Panc1 (cell line): ENCODE measurements around the gene CANT1. TPM values are rescaled to one million over a fixed set of nuclear protein-coding genes. Genes with fewer than 3 reads are reported as not detected.

Experiments used
- ATAC-seq: fragments of 200-7000 bp; cut with Tn5 transposase; 2 replicates; pipeline ENCODE4 v1.9.1; 2020; ENCODE audit warnings: mild to moderate bottlenecking, moderate library complexity
- BruUV-seq: library from RNA; stranded (reverse); fragments of 400-500 nt; replicated peaks from 2 replicates; lab custom pipeline; 2021; lab: Mats Ljungman, UMichigan
- CTCF ChIA-PET: fragments of 300-600 bp; sonication (Branson Sonifier 250); formaldehyde crosslinking; loops from one replicate; lab custom pipeline; 2022; ENCODE audit warnings: antibody characterized with exemption; lab: Charles Lee
- POLR2A ChIA-PET: fragments of 300-600 bp; sonication (Branson Sonifier 250); formaldehyde crosslinking; loops from one replicate; lab custom pipeline; 2022; ENCODE audit warnings: antibody characterized with exemption; lab: Charles Lee
- DNase-seq: peaks from one replicate; pipeline ENCODE4 v3.0.0-alpha.2; 2010; ENCODE audit warnings: low read depth, low spot score
- H3K27ac ChIP-seq: 2 replicates; pipeline ENCODE4 v1.5.1; 2011; ENCODE audit warnings: mild to moderate bottlenecking, low read length, inconsistent platforms
- H3K27me3 ChIP-seq: fragments of 200-500 bp; sonication (Bioruptor generic); 2 replicates; pipeline ENCODE4 v1.6.0; 2014; ENCODE audit warnings: low read length, inconsistent platforms; ENCODE audit not compliant: control insufficient read depth, insufficient read depth
- H3K36me3 ChIP-seq: fragments of 200-500 bp; sonication (Bioruptor generic); 2 replicates; pipeline ENCODE4 v1.5.1; 2014; ENCODE audit warnings: inconsistent platforms, mild to moderate bottlenecking, low read length, moderate library complexity; ENCODE audit not compliant: control insufficient read depth, insufficient read depth
- H3K4me1 ChIP-seq: 2 replicates; pipeline ENCODE4 v1.5.1; 2011; ENCODE audit warnings: inconsistent platforms, mild to moderate bottlenecking, low read length, moderate library complexity; ENCODE audit not compliant: control insufficient read depth, insufficient read depth
- H3K4me3 ChIP-seq, 2 experiments: 2 replicates each; pipeline ENCODE4 v1.5.1; 2011 to 2012; ENCODE audit warnings: low read depth in 2 of 2, low read length in 2 of 2, mild to moderate bottlenecking in 2 of 2, inconsistent platforms in 1 of 2, moderate library complexity in 1 of 2
- H3K9me3 ChIP-seq: fragments of 200-500 bp; sonication (Bioruptor generic); 2 replicates; pipeline ENCODE4 v1.5.1; 2014; ENCODE audit warnings: low read depth, mild to moderate bottlenecking, inconsistent platforms, low read length, moderate library complexity; ENCODE audit not compliant: control insufficient read depth, insufficient read depth
- CTCF ChIP-seq: fragments of 450-650 bp; IDR thresholded peaks from 2 replicates; pipeline ENCODE4 v1.5.1; 2017; ENCODE audit warnings: mild to moderate bottlenecking
- POLR2AphosphoS5 ChIP-seq: IDR thresholded peaks from 2 replicates; pipeline ENCODE4 v1.6.1; 2012; ENCODE audit warnings: mild to moderate bottlenecking, low read depth, low read length, moderate library complexity
- REST ChIP-seq, 2 experiments: IDR thresholded peaks; 2 replicates each; pipeline ENCODE4 v1.6.1; 2011 to 2012; ENCODE audit warnings: low read depth in 2 of 2, control low read depth in 1 of 2, low read length in 1 of 2, mild to moderate bottlenecking in 1 of 2, moderate library complexity in 1 of 2; ENCODE audit not compliant: insufficient read depth in 1 of 2
- SIN3A ChIP-seq: IDR thresholded peaks from 2 replicates; pipeline ENCODE4 v1.6.1; 2012; ENCODE audit warnings: low read depth, mild to moderate bottlenecking, low read length, moderate library complexity, borderline replicate concordance; ENCODE audit not compliant: insufficient read depth
- TCF7L2 ChIP-seq: IDR thresholded peaks from 2 replicates; pipeline ENCODE4 v1.6.1; 2011; ENCODE audit warnings: mild to moderate bottlenecking, low read depth, low read length, inconsistent platforms
- in situ Hi-C: cut with HindIII; loops from 2 replicates; pipeline ENCODE4 v1.10.0; 2016; ENCODE audit warnings: low sequenced_read_pairs, low pct_unique_long_range_greater_than_20kb
- intact Hi-C: fragments of 100-400 bp; cut with micrococcal nuclease; formaldehyde crosslinking; loops from one replicate; pipeline ENCODE4 v1.10.0; 2022; ENCODE audit not compliant: unreplicated experiment
- total RNA-seq: library from RNA; stranded (reverse); gene quantifications from one replicate; pipeline ENCODE4 v1.2.1, GENCODE V29; 2021; ENCODE audit not compliant: unreplicated experiment

CANT1 gene
- total RNA-seq, 1 experiment from 2014 or later = 160 TPM

DNA sequence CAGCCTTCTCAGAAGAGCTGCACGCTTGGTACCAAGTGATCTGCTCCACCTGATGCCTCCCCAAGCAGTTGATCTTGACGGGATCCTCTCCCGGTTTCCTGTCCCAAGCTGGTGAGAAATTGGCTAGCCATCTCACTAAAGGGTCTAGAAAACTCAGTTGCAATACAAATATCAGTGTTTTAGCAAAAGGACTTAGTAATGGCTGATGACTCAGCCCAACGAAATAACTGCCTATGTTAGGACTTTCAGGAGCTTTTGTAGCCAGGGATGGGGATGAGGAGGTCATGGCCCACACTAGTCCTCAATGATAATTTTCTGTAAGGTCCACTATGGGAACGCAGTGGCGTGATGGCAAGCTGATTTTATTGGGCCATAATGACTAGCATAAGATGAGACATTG is 41.7 kb upstream of the CANT1 start:
- ChIA-PET POLR2A (no interaction called here), CTCF (no interaction called here)
- Histone ChIP-seq H3K4me3 (no peak overlapping the region), H3K9me3 (no peaks in the 10 kb centered on the region), H3K36me3 (no peaks in the 10 kb centered on the region), H3K4me1 (no peaks in the 10 kb centered on the region), H3K27me3 (no peaks in the 10 kb centered on the region), H3K27ac (no peak overlapping the region)
- intact Hi-C loops = no loop called here
- TF ChIP-seq SIN3A (no peak), POLR2AphosphoS5 (no peak), CTCF (no peak), REST (IDR thresholded peaks at IDR 0.05; ENCODE audit: insufficient read depth in 1 of 2, low read depth in 2 of 2, low read length in 1 of 2) (no peak), TCF7L2 (no peak)
- no peak for DNase-seq
- no peak for ATAC-seq
- in situ Hi-C loops = no loop called here
- no TSS peak for BruUV-seq

GRCh38 chr17:79050551-79050950 is 41.0 kb upstream of the CANT1 start:
- BruUV-seq = no TSS peak
- H3K4me1 ChIP-seq = no peaks in the 10 kb centered on the region
- H3K36me3 ChIP-seq = no peaks in the 10 kb centered on the region
- TF ChIP-seq REST (IDR thresholded peaks at IDR 0.05; ENCODE audit: insufficient read depth in 1 of 2, low read depth in 2 of 2, low read length in 1 of 2) (no peak), TCF7L2 (no peak), SIN3A (no peak), CTCF (no peak), POLR2AphosphoS5 (no peak)
- ATAC-seq (no peak), DNase-seq (no peak)
- intact Hi-C loops (no loop called here), in situ Hi-C loops (no loop called here)
- ChIA-PET CTCF (no interaction called here), POLR2A (no interaction called here)
- H3K27ac ChIP-seq = no peak overlapping the region
- H3K27me3 ChIP-seq = no peaks in the 10 kb centered on the region
- no peak overlapping the region for H3K4me3 ChIP-seq
- H3K9me3 ChIP-seq = no peaks in the 10 kb centered on the region
